ENCODE results near the gene PRICKLE1.

Gene PRICKLE1

DNA sequence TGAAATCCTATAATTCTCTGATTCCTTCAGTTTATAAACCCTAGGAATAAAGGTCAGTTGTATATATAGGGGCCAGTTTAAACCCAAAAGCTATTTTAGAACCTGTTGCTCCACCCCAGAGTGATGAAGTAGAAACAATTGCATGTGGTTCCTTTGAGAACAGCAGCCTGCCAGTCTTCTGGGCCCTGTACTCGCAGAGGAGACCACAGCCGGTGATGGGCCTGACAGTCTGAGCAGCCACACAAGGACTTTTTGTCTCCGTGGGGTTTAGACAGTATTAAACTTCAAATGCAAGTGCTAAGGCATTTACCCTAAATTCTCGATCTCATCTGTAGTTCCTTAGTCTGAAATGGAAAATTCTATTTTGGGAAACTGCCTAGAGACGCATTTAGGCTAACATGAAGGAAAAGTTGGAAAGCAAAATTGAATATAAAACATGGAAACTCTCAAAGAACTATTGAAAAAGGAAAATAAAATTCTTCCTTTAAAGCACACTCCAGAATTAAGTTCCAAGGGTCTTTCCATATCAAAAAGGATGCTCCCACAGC lies 80.6 kb downstream of the PRICKLE1 start:
- no peak for TF ChIP-seq GATA2 (IDR thresholded peaks at IDR 0.05; ENCODE audit: low read depth, low read length)
- TF ChIP-seq GATA3 (IDR thresholded peaks at IDR 0.05; ENCODE audit: low read depth, low read length), result no peak

DNA sequence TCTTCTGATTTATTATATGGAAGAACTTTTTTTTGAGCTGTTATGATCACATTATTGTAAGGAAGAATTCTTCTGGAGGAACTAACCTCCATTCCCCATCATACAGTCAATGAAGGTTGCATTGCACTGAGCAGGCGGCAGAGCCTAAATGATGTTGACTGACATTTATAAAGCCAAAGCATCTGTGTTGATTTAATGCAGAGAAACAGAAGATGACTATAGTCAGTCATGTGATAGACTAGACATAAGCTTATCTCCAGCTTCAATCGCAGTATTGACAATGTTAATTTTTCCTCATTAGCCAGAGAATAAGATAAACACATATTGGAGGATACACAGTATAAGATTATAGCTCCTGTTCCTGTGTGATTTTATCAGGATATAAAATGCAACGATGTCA lies 82.0 kb downstream of the PRICKLE1 start:
- TF ChIP-seq GATA3 (IDR thresholded peaks at IDR 0.05; ENCODE audit: low read depth, low read length), result peak; percentile 81
- TF ChIP-seq GATA2 (IDR thresholded peaks at IDR 0.05; ENCODE audit: low read depth, low read length), result peak; percentile 52; the same call in 1 of the 2 replicates

DNA sequence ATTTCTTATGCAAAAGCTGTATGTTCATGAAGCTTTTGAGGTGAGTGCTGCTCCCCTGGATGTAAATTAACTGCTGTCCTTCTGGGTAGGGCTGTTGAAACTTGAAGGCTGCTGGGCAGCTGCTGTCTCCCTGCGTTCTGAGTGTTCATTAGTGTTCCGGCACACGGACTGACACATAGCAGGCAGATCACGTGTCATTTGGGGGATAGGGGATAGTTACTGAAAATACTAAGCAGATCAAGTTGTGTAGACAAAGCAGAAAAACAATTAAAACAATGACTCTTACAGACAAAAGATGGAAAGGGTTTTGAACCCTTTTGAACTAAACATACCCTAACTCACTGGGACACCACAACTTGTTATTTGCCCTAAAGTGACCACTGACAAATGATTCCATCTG lies 82.5 kb downstream of the PRICKLE1 start:
- TF ChIP-seq GATA3 (IDR thresholded peaks at IDR 0.05; ENCODE audit: low read depth, low read length), result no peak
- TF ChIP-seq GATA2 (IDR thresholded peaks at IDR 0.05; ENCODE audit: low read depth, low read length), result no peak

DNA sequence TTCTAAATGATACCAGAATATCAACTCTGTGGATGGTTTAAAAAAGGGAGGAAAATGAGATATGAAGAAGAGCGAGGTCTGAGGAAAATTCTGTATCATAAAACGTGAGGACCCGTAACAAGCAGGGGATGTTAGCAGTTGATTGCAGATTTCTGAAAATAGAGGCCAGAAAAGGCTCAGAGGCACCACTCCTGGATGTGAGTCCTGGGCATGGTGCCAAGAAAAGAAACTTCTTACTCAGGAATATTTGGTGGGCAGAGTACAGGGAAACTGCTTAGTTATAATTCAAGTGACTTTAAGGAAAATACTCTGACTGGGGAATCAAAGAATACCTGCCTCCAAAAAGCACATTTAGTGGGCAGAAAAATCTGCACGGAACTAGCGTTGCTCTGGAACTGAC lies 85.5 kb downstream of the PRICKLE1 start:
- TF ChIP-seq GATA3 (IDR thresholded peaks at IDR 0.05; ENCODE audit: low read depth, low read length), result no peak
- no peak for TF ChIP-seq GATA2 (IDR thresholded peaks at IDR 0.05; ENCODE audit: low read depth, low read length)

DNA sequence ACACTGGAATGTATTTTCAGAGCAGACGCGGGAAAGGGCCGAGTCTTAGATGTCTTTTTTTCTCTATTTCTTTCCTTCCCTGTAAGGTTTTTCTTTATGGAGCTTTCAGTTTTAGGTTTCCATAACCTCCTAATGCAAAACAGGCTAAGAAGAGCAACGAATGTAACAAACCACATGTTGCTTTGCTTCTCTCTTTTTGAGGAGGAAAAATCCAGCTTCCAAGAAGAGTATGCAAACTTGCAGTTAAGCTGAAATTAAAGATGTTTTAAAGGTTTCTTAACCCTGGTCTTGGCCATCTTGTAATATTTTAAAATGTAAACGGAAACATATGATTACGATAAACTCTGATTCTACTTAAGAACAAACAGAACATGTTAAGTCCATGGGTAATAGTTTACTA lies 86.9 kb downstream of the PRICKLE1 start:
- TF ChIP-seq GATA2 (IDR thresholded peaks at IDR 0.05; ENCODE audit: low read depth, low read length) (no peak), GATA3 (IDR thresholded peaks at IDR 0.05; ENCODE audit: low read depth, low read length) (no peak)

DNA sequence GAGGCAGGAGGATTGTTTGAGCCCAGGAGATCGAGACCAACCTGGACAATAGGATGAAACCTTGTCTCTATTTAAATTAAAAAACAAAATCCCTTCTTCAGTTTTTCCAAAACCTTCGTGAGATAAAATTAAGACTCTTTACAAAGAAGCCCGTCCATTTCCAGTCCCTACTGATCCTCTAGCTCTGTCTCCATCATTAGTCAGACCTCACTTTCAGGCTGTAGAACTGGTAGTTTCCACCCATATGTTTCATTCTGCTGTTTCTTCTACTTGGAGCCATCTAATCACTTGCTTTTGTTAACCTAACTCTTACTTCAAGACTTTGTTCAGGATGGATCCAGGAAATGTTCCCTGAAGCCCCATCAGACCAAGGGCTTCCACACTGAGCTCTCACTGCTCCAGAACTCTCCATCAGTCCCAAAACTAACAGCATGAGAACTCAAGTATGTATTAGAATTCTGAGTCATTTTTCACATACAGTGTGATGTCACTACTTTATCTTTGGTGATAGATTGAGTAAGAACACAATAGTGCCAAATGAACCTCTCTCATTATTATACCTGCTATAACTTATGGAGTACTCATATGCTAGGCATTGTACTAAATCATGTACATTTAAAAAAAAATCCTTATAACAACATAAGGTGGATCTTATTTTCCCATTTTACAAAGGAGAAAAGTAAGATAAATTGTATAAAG lies 90.8 kb downstream of the PRICKLE1 start:
- TF ChIP-seq GATA3 (IDR thresholded peaks at IDR 0.05; ENCODE audit: low read depth, low read length) (no peak), GATA2 (IDR thresholded peaks at IDR 0.05; ENCODE audit: low read depth, low read length) (no peak)

DNA sequence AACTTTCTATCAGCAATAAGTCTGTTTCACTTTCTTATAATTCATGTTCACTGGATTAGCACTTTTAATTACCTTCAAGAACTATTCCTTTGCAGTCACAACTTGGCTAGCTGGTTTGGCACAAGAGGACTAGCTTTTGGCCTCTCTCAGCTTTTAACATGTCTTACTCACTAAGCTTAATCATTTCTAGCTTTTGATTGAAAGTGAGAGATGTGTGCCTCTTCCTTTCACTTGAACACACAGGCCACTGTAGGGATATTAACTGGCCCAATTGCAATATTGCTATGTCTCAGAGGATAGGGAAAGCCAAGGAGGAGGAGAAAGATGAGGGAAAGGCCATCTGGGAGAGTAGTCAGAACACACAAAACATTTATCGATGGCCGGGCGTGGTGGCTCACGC lies 92.7 kb downstream of the PRICKLE1 start:
- TF ChIP-seq GATA2 (IDR thresholded peaks at IDR 0.05; ENCODE audit: low read depth, low read length), result no peak

DNA sequence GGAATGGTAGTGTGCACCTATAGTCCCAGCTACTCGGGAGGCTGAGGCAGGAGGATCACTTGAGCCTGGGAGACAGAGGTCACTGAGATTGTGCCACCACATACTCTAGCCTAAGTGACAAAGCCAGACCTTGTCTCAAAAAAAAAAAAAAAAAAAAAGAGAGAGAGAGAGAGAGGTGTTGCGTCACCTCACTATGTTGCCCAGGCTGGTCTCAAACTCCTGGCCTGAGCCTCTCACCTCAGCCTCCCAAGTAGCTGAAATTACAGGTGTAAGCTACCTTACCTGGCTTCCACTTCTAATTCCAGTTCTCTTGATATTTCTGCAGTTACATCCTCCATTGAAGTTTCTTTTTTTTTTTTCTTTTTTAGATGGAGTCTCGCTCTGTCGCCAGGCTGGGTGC lies 94.3 kb downstream of the PRICKLE1 start:
- TF ChIP-seq GATA3 (IDR thresholded peaks at IDR 0.05; ENCODE audit: low read depth, low read length) (no peak), GATA2 (IDR thresholded peaks at IDR 0.05; ENCODE audit: low read depth, low read length) (no peak)

DNA sequence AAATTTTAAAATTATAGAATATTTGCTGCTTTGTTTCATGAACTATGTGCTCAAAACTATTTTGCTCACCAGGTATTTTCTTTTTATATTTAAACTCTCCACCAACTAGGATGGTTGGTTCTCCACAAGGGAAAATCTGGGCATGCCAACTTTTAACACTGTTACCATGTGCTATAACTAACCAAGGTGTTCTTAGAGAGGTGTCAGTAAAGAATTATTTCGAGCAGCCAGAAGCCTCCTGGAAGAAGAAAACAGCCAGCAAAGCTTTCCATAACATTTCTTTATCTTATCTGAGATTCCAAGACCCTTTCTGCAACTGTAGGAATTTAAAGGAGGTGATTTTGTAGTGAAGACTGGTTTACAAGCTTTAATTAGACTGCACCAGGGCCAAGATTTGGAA lies 97.3 kb downstream of the PRICKLE1 start:
- TF ChIP-seq GATA2 (IDR thresholded peaks at IDR 0.05; ENCODE audit: low read depth, low read length) (no peak), GATA3 (IDR thresholded peaks at IDR 0.05; ENCODE audit: low read depth, low read length) (no peak)

DNA sequence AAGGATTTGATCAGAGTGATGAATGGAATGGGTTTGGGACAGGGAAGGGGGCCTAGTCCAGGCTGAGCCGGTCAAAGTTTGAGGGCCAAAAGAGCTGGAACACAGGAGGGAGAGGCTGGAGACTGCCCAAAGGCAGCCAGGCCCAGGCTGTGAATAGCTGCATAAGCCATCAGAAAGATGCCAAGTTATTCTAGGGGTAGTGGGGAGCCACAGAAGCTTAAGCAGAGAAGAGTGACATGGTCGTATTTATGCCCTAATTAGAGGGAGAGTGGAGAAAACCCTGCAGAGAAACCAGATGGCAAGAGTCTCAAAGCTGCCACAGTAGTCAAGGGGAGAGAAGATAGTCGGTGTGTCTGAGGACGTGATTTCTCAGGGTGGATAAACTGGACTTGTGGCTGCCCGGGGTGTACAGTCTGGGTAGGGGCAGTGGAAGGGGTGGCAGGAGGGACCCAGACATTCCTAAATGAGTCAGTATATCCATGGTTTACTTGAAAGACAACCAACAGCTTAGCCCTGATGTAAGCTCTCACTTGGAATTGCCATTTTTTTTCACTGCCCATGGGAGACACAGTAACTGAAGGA lies 99.2 kb downstream of the PRICKLE1 start:
- TF ChIP-seq GATA3 (IDR thresholded peaks at IDR 0.05; ENCODE audit: low read depth, low read length), result no peak
- TF ChIP-seq GATA2 (IDR thresholded peaks at IDR 0.05; ENCODE audit: low read depth, low read length), result no peak

DNA sequence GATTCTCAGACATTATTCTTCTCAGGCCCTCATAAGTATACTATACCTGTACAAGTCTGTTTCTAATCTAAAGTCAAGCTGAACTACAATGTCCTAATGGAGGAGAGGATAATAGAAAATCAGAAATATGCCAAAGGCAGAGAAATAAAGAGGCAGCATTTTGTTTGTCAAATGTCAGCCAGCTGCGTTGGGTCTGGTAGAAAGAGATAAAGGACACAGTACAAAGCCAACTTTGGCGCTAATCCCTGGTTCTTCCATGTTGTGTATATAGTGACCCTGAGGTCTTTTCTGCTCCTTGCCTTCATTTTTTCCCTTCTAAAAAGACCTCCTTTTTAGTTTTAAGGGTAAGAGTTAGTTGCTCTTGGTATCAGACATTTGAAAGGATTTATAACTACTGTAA lies 103.1 kb downstream of the PRICKLE1 start:
- TF ChIP-seq GATA2 (IDR thresholded peaks at IDR 0.05; ENCODE audit: low read depth, low read length) (no peak; the same call in 1 of the 2 replicates), GATA3 (IDR thresholded peaks at IDR 0.05; ENCODE audit: low read depth, low read length) (no peak)

DNA sequence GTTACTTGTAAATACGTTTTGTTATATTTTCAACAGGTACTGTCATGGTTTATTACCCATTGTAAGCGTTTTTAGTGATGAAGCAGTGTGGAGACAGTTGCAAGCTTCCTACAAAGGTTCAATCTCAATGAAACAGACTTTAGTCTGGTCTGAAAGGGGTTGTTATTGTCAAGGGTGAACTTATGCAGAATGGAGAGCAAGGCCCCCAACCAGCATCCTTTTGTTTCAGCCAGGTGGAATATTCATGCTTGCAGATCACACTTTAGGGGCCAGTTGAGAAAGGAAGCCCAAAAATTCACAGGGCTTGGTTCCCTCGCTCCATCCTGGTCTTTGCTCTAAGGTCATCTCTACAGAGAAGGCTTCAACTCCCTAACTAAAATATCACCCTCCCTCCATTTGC lies 103.7 kb downstream of the PRICKLE1 start:
- TF ChIP-seq GATA3 (IDR thresholded peaks at IDR 0.05; ENCODE audit: low read depth, low read length), result no peak
- TF ChIP-seq GATA2 (IDR thresholded peaks at IDR 0.05; ENCODE audit: low read depth, low read length), result no peak

DNA sequence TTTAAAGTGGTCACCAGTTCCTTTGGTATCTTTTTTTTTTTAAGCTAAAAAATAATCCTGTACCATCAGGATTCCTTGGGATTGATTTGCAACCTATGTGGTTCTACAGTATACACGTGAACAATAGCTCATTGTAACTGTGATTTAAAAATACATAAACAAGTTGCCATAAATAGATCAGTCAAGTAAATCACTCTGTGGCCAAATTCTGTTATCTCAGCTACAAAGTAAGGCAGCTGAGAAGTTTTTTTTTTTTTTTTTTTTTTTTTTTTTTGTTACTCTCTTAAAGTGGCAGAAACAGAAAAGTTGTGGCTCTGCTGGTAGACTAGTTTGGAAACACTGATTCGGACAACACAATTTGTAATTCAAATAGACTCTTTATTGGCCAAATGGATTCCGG lies 104.5 kb downstream of the PRICKLE1 start:
- TF ChIP-seq GATA2 (IDR thresholded peaks at IDR 0.05; ENCODE audit: low read depth, low read length) (no peak), GATA3 (IDR thresholded peaks at IDR 0.05; ENCODE audit: low read depth, low read length) (no peak)

DNA sequence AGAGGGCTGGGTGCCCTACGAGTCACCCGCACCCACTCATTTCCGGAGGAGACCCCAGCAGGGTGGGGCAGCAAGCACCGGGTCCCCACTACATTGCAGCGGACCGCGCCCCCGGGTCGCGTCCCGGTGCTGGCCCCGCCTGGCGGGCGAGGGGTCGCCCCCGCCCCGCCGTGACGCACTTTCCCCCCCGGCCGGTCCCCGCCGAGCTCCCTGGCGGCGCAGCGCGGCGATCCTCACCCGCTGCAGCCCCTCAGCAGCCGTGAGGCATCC lies 106.1 kb downstream of the PRICKLE1 start:
- TF ChIP-seq GATA3 (IDR thresholded peaks at IDR 0.05; ENCODE audit: low read depth, low read length), result no peak

DNA sequence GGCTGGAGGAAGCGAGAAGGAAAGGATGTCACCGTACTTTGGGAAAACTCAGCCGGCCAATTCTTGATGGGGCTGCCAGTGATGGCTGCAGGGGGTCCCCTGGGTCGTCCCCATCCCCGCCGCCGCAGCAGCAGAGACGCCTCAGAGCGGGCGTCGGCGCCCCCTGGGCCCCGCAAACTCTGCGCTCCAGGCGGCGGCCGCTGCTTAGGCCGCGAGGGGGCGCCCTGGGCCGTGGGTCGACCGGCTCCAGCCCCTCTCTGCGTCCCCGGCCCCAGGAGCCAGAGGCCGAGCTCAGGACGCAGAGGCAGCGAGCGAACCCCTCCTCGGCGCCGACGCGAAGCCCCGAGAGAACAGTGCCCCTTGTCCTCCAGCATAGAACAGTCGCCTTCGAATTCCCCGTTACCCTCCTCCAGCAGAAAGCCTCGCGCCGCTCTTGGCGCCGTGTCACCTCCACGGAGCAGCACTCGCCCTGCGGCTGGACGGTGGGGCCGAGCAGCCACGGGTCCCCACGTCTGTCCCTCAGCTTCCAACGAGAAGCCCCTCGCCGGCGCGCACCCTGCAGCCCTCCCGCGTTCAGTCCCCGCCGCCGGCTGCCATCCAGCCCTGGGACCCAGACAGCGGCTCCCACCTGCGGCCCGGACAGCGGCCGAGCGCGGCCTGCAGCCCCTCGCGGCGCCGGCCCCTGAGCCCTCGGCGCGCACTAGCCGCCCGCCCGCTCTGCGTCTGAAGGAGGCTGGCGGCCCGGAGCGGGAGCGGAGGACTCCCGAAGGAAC lies 106.6 kb downstream of the PRICKLE1 start:
- no peak for TF ChIP-seq GATA3 (IDR thresholded peaks at IDR 0.05; ENCODE audit: low read depth, low read length)
- no peak for TF ChIP-seq GATA2 (IDR thresholded peaks at IDR 0.05; ENCODE audit: low read depth, low read length)

Measured in SH-SY5Y (cell line).